IPS-18a (cell line): ENCODE measurements around the gene OSGIN1.

ENCODE experiments used
- H3K27ac ChIP-seq: one replicate; pipeline ENCODE4 v1.5.1; 2013; ENCODE audit warnings: low read length
- H3K27me3 ChIP-seq: one replicate; pipeline ENCODE4 v1.6.1; 2013; ENCODE audit warnings: mild to moderate bottlenecking, low read length; ENCODE audit not compliant: control insufficient read depth, insufficient read depth
- H3K36me3 ChIP-seq: one replicate; pipeline ENCODE4 v1.6.1; 2013; ENCODE audit warnings: low read depth, low read length; ENCODE audit not compliant: control insufficient read depth
- H3K4me1 ChIP-seq: one replicate; pipeline ENCODE4 v1.6.1; 2013; ENCODE audit warnings: low read depth, low read length; ENCODE audit not compliant: control insufficient read depth
- H3K4me3 ChIP-seq: one replicate; pipeline ENCODE4 v1.5.1; 2013; ENCODE audit warnings: low read length
- H3K9ac ChIP-seq: one replicate; pipeline ENCODE4 v1.6.1; 2013; ENCODE audit warnings: mild to moderate bottlenecking, low read length, moderate library complexity
- H3K9me3 ChIP-seq: one replicate; pipeline ENCODE4 v1.6.1; 2013; ENCODE audit warnings: low read depth, low read length; ENCODE audit not compliant: control insufficient read depth

Gene OSGIN1

DNA sequence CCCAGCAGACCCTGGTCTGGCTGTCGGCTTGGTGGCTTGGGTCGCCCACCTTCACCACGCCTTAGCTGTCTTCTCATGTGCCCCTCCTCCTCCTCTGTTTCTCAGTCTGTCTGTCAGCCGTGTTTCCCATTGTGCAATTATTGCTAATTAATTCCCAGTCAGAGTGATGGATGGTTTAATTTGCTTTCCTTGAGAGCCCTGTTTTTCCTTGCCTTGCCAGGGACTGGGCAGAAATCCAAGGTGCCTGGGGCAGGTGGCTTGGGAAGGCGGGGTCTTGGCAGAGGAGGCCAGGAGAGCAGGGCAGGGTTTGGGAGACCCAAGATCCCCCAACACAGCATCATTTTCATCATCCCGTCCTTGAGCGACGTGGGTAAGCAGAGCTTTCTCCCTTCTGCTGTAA lies 36.3 kb downstream of the OSGIN1 start:
- Histone ChIP-seq H3K4me1 (no peaks in the 10 kb centered on the region), H3K9me3 (no peaks in the 10 kb centered on the region), H3K27ac (no peak overlapping the region), H3K36me3 (no peaks in the 10 kb centered on the region), H3K9ac (no peak overlapping the region), H3K4me3 (no peak overlapping the region), H3K27me3 (no peaks in the 10 kb centered on the region)

DNA sequence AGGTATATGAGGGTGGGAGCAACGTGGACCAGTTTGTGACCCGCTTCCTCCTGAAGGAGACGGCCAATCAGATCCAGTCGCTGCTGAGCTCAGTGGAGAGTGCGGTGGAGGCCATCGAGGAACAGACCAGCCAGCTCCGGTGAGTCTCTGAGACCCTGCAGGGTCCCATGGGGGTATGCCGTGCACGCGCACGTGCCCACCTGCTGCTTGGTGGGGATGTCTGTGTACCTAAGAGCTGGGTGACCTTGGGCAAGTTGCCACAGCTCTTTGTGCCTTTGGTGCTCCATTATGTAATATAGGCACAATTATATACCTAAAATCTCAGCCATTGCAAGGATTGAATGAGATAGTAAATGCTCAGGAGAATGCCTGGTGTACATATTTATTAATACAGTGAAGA lies 37.5 kb downstream of the OSGIN1 start:
- H3K36me3 ChIP-seq, result no peaks in the 10 kb centered on the region
- H3K9me3 ChIP-seq, result no peaks in the 10 kb centered on the region
- no peak overlapping the region for H3K9ac ChIP-seq
- no peak overlapping the region for H3K27ac ChIP-seq
- no peak overlapping the region for H3K4me3 ChIP-seq
- H3K4me1 ChIP-seq, result peaks cover 4% of the 10 kb centered on the region
- H3K27me3 ChIP-seq, result no peaks in the 10 kb centered on the region

DNA sequence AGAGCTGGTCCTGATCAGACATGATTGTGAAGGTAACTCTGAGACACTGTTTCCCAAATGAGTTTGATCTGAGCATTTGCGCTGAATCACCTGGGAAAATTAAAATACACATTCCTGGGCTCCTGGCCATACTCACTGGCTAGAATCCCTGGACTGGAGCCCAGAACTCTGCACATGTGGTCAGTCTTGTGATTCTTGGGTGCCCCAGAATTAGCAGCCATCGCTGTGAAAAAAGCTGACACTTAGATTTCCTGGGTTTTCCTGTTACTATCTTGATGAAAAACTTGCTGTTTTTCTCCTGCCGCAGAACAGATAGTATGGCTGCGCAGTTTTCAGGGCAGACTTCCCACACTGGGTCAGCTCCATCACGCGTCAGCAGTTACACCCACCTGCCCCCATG lies 39.6 kb downstream of the OSGIN1 start:
- H3K27ac ChIP-seq, result no peak overlapping the region
- no peak overlapping the region for H3K4me3 ChIP-seq
- peaks cover 6% of the 10 kb centered on the region for H3K4me1 ChIP-seq
- H3K9me3 ChIP-seq, result no peaks in the 10 kb centered on the region
- H3K9ac ChIP-seq, result no peak overlapping the region
- no peaks in the 10 kb centered on the region for H3K27me3 ChIP-seq
- no peaks in the 10 kb centered on the region for H3K36me3 ChIP-seq

DNA sequence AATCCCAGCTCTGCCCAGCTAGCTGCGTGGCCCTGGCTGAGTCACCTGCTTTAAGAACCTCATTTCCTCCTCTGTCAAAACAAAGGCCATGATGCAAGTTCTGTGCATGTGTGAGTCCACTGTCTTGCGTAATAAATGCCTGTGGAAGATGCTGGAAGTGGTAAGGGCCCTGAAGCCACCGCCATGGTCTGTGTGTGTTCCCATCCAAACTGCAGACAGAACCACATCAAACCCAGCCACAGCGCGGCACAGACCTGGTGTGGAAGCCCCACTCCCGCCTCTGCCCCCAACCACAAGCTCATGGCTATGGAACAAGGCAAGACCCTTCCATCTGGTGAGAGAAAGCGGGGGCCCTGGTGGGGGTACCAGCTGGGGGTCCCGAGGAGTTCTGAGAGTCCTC lies 41.0 kb downstream of the OSGIN1 start:
- Histone ChIP-seq H3K27me3 (no peaks in the 10 kb centered on the region), H3K27ac (no peak overlapping the region), H3K4me3 (no peak overlapping the region), H3K9ac (no peak overlapping the region), H3K4me1 (peaks cover 6% of the 10 kb centered on the region), H3K36me3 (no peaks in the 10 kb centered on the region), H3K9me3 (no peaks in the 10 kb centered on the region)

DNA sequence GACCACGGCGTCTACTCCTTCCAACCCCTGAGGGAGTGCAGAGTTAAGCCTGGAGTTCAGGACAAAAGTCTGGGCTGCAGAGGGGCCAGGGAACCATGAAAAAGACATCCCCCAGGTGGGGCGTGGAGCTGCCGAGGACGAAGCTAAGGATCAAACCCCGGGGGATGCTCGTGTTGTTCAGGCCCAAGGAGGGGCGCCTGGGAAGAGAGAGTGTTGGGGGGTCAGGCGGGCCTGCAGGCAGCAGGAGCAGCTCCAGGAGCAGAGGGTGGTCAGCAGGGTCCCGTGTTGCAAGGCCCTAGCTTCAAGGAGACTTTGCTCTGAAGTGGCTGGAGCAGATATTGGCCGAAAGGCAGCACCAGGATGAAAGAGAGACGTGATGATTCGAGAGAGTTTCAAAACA lies 41.7 kb downstream of the OSGIN1 start:
- no peak overlapping the region for H3K27ac ChIP-seq
- no peaks in the 10 kb centered on the region for H3K36me3 ChIP-seq
- peaks cover 6% of the 10 kb centered on the region for H3K4me1 ChIP-seq
- H3K4me3 ChIP-seq, result no peak overlapping the region
- H3K27me3 ChIP-seq, result no peaks in the 10 kb centered on the region
- no peaks in the 10 kb centered on the region for H3K9me3 ChIP-seq
- no peak overlapping the region for H3K9ac ChIP-seq

DNA sequence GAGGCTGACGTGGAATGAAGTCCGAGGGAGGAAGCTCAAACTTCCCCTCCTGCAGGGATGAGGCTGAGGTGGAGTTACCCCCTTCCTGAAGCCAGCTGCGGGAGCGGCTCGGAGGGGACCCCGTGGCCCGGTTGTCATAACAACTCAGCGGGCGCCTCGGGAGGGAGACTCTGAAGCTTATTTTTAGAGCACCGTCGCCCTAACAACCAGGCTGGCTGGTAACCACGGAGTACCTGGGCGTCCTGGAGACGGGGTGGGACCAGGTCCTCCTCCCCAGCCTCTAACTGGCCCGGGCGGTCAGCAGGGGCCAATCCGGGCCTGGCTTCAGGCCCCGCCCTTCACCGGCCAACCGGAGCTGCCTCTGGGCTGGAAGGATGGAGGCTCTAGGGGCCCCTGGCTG lies 42.7 kb downstream of the OSGIN1 start:
- Histone ChIP-seq H3K27me3 (no peaks in the 10 kb centered on the region), H3K9ac (peak overlapping the region; percentile 5), H3K36me3 (no peaks in the 10 kb centered on the region), H3K9me3 (no peaks in the 10 kb centered on the region), H3K27ac (peak overlapping the region; percentile 54), H3K4me3 (peak overlapping the region; percentile 18), H3K4me1 (peaks cover 6% of the 10 kb centered on the region)

DNA sequence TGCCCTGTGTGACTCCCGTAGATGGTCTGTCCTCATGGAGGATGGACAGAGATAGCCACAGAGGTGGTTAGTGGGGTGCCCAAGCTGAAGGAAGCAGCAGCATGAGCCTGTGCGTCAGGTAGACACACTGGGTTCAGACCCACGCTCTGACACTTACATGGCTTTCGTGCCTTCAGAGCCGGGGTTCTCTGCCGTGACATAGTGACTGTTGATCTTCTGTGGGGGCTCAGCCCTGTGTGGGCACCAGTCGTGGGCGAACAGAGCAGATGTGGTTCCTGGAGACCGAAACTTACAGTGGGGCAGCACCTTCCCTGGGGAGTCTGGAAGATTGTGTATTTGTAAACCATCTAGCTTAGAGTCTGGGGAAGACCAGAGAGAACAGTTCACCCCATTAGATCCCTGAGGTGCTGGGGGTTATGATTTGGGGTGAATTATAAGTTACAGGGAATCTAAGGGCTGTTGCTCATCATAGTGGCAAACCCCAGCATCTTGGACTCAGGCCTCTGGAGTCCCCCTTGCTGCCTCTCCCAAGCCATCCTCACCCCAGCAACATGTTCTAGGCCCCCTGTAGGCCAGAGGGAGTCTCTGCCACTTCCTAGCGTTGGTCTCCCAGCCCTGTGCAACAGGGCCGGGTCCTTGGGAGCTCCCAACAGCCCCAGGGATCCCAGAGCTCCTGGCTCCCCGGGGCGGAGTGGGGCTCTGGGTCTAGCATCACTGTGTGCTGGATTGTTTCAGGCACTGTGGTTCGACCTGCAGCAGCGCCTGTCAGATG lies 43.6 kb downstream of the OSGIN1 start:
- peaks cover 8% of the 10 kb centered on the region for H3K4me1 ChIP-seq
- no peaks in the 10 kb centered on the region for H3K9me3 ChIP-seq
- H3K9ac ChIP-seq, result no peak overlapping the region
- no peaks in the 10 kb centered on the region for H3K27me3 ChIP-seq
- H3K27ac ChIP-seq, result no peak overlapping the region
- no peaks in the 10 kb centered on the region for H3K36me3 ChIP-seq
- no peak overlapping the region for H3K4me3 ChIP-seq

DNA sequence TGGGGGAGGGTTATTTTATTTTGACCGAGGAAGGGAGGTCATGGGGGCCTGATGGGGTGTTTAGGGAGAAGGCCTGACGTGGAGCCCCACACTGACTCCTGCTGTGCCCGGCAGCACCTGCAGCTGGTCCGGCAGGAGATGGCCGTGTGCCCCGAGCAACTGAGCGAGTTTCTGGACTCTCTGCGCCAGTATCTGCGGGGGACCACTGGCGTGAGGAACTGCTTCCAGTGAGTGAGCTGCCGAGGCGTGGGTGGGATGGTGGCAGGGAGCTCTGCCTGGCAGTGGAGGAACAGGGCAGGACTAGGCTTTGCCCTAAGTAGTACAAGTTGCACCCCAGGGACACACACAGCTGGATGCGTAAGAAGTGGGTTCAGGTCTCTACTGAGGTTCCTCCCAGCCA lies 45.1 kb downstream of the OSGIN1 start:
- H3K27ac ChIP-seq, result no peak overlapping the region
- no peak overlapping the region for H3K4me3 ChIP-seq
- H3K36me3 ChIP-seq, result no peaks in the 10 kb centered on the region
- no peaks in the 10 kb centered on the region for H3K27me3 ChIP-seq
- H3K4me1 ChIP-seq, result peaks cover 8% of the 10 kb centered on the region
- no peak overlapping the region for H3K9ac ChIP-seq
- no peaks in the 10 kb centered on the region for H3K9me3 ChIP-seq

DNA sequence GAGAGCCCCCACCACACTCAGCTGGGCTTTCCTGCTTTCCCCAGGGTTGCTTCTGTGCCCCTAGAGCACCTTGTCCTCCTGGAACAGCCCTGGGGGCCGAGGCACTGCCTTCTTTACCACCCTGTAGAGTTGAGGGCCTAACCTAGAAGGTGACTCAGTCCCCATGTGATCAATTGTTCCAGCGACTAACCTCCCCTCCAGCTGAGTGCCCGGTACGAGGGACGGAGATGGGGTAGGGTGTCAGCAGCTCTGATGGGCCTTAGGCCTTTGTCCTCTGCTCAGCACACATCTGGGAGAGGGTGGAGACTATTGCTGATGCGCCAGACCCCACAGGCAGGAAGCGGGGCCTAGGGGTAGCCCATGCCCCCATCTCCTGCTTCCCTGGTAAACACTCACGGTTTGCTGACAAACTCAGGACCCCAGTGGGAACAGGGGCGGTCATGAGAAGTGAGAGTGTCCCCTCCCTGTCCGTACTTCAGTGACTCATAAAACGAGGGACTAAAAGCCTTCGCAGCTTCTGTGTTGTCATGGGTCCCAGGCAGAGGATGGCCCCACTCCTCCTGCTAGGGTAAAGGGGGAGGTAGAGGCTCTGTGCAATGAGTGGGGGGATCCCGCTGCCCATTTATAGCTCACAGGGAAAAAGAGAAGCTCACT lies 48.1 kb downstream of the OSGIN1 start:
- H3K4me1 ChIP-seq, result peaks cover 3% of the 10 kb centered on the region
- H3K9me3 ChIP-seq, result no peaks in the 10 kb centered on the region
- H3K9ac ChIP-seq, result no peak overlapping the region
- H3K4me3 ChIP-seq, result no peak overlapping the region
- H3K36me3 ChIP-seq, result no peaks in the 10 kb centered on the region
- H3K27ac ChIP-seq, result no peak overlapping the region
- H3K27me3 ChIP-seq, result no peaks in the 10 kb centered on the region

DNA sequence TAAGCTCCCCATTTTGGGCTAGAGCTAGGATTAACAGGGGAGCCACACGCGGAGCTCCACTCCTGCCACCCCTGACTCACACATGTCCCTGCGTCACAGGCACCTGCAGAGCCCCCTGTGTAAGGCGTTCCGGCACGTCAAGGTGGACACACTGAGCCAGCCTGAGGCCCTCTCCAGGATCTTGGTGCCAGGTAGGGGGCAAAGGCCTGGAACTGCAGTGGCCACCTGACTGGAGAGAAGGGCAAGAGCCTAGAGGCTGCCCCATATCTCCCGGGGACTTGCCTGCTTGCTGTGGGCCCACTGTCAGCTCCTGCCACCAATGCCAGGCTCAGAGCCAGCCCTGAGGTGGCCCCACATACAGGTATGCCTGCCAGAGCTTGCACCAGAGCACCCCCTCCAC lies 48.7 kb downstream of the OSGIN1 start:
- Histone ChIP-seq H3K27ac (no peak overlapping the region), H3K27me3 (no peaks in the 10 kb centered on the region), H3K4me3 (no peak overlapping the region), H3K36me3 (no peaks in the 10 kb centered on the region), H3K4me1 (peaks cover 3% of the 10 kb centered on the region), H3K9me3 (no peaks in the 10 kb centered on the region), H3K9ac (no peak overlapping the region)

DNA sequence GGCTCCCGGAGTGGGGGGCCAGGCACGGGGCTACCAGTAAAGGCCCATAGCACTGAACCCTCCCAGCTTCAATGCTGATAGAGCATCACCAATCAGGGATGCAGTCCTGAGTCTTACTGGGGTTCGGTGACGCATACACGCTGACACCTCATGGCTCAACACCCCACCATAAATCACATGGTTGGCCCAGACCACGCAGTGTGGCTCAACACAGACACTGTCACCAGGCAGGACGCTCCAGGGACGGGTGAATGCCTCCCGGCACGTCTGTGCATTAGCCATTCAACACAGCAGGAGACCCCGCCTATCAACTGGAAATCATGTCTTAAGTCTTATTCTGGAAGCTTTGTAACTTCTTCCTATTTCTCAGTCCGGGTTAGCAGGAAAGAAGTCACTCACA lies 50.0 kb downstream of the OSGIN1 start:
- H3K9ac ChIP-seq, result no peak overlapping the region
- H3K36me3 ChIP-seq, result no peaks in the 10 kb centered on the region
- no peaks in the 10 kb centered on the region for H3K9me3 ChIP-seq
- H3K27me3 ChIP-seq, result no peaks in the 10 kb centered on the region
- no peak overlapping the region for H3K27ac ChIP-seq
- peaks cover 3% of the 10 kb centered on the region for H3K4me1 ChIP-seq
- H3K4me3 ChIP-seq, result no peak overlapping the region

DNA sequence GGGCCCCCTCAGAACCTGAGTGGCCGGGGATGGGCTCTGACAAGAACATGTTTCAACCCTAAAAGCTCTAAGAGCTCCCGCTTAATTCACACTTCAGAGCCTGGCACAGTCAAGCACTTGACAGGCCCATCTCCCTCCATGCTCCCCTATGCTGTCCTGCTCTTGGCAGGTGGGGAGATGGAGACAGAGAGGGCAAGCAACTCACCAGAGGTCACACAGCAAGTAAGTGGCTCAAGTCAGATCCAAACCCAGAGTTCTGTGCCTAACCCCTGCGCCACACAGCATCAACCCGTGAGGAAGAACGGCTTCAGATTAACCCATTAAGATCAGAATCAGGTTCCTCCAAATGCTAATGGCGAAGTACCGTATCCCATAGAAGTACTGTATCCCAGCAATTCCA lies 51.4 kb downstream of the OSGIN1 start:
- Histone ChIP-seq H3K4me3 (no peak overlapping the region), H3K9ac (no peak overlapping the region), H3K27ac (no peak overlapping the region), H3K27me3 (no peaks in the 10 kb centered on the region), H3K9me3 (no peaks in the 10 kb centered on the region), H3K36me3 (no peaks in the 10 kb centered on the region), H3K4me1 (peaks cover 3% of the 10 kb centered on the region)
